Inflammatory macrophage treated with lipopolysaccharide for 4 hours (primary cell): ENCODE measurements around the gene DGLUCY.
A peak's percentile ranks its signal among the peaks of the same experiment; 100 is the strongest.
"Not testable (repeated sequence)": the region's sequence is repeated elsewhere in the genome, so short reads cannot be mapped to it uniquely, and the experiment has no call there.

Experiments
- DNase-seq: peaks from one replicate; pipeline ENCODE4 v3.0.0-alpha.2; 2020

Gene DGLUCY

DNA sequence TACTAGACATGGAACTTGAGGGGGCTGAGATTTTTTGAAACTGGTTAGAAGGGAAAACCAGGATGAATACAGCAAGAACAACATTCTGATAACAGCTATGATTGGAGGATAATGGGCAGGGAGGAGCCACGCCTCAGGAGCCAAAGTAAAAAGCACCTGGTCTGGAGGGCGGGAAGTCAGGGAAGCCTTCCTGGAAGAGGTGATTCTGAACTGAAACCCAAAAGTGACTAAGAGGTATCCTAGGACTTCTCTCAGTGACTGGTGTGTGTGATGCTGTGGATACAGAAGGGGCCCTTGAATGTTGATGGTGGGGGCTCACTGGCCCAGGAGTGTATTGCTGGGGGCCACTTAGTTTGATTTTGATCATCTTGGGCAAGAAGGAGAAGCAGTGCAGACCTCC, 149.5 kb downstream of the DGLUCY start:
- no peak for DNase-seq

DNA sequence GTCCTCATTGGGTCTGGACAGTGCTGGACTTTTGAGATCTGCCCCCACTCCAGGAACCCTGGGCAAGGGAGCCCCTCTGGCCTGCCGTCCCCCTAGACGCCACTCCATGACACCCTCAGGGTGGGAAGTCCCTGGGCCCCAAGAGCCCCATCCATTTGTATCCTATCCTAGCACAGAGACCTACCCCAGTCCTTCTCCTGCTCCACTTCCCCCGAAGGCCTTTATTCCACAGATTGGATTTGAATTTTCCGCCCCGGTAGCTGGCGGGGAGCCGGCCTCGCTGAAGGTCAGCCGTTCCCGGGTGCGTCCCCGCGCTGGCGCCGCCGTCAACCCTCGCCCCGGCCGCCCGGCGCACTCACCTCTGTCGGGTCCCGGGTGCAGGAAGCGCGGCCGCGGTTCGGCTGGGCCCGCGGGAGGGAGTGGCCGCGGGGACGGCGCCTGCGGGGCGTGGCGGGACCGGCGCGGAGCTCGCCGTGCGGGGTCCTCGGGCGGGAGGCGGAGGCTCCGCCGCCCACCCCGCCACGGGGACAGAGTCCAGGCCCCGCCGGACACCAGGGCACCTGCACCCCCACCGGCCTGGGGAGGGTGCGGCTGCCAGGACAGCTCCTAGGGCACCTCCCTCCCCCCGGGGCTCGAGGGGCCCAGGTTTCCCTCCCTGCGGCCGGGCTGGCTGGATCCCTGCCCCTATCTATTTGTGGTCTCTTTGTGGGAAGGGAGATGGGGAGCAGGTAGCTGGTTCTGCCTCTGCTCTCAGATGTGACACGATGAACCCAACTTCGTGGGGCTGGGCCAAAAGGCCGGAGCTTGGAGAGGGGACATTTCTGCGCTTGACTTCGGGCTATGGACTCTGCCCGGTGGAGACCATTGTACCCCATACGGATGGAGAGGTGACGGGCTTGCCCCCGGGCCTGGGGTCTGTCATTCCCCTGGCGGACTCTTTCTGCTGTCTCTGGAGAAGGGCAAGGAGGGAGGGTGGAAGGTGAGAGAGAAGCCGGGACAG, 150.6 kb downstream of the DGLUCY start:
- DNase-seq: no peak

DNA sequence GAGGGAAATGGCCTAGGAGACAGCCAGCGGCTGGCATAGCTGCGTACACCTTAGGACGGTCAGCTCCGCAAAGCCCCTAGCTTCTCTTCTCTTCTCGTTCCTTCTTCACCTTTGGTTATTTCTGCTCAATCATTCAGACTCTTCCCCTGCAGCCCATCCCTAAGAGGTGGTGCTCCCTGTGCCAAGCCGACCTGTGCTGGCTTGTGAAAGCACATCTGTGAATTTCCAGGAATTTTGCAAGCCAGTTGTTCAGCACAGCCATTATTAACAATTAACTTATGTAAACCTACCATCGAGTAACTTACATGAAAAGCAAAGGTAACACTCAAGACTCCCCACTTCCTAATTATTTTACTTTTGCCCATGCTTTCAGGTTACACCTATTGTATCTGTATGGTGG, 151.5 kb downstream of the DGLUCY start:
- no peak for DNase-seq

DNA sequence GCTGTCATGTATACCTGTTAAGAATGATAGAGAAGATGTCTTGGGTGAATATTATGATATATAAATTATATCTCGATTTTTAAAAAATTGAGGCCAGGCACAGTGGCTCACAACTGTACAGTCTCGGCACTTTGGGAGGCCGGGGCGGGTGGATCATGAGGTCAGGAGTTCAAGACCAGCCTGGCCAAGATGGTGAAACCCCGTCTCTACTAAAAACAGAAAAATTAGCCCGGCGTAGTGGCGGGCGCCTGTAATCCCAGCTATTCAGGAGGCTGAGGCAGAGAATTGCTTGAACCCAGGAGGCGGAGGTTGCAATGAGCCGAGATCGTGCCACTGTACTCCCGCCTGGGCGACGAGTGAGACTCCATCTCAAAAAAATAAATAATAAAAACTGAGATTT, 152.4 kb downstream of the DGLUCY start:
- DNase-seq: not testable (repeated sequence)

DNA sequence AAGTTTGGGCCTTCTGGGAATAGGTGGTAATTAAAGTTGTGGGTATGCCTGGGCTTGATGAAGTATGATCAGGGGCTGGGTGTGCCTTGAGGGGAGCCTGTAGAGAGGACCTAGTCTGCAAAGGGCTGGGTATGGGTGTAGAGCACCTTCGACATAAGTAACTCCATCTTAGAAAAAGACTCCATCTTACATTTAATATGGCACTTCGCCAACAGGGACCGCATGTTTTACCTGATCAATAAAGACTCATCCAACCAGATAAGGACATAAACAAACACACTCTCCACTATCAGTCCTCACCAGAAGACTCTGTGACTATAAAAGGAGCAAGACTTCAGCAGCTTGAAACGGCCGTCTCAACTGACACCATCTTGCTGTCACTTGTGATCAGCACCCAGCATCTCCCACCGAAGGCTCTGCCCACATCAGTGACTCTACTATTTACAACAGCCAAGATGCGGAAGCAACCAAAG, 154.1 kb downstream of the DGLUCY start:
- no peak for DNase-seq

DNA sequence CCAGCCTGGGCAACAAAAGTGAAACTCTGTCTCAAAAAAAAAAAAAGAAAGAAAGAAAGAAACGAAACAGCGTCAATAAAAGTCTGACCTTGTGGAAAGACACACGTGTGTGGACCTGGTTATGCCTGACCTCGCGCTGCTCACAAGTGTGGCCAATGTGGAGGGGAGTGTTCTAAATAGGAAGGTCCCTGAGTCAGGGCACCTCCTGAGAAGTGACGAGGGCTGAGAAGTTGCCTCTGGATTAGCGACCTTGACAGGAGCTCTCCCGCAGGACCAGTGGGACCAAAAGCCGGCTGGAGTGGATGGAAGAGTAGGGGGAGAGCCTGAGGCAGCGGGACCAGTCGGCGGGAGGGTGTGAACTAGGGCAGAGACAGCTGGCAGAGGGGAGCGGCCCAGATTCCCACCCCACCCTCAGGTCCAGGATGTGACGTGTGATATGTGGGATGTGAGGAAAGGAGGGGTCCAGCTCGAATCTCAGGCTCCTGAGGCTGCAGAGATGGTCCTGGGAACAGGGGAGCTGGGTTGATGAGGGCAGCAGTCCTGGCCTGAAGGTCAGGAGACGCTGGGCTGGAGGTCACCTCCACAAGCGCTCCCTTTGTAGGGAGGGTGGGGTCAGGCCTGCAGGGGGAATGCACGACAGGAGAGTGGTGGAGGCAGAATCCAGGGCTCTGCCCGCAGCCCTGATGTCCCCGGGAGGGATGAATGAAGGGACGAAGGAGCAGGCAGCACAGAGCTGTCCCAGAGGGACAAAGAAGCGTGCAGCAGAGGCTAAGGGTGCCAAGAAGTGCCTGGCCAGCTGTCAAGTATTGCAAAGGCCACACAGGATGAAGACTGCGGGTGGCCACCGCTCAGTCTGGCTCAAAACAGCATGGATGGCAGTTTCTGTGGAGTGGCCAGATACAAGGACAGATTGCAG, 155.5 kb downstream of the DGLUCY start:
- DNase-seq: no peak

DNA sequence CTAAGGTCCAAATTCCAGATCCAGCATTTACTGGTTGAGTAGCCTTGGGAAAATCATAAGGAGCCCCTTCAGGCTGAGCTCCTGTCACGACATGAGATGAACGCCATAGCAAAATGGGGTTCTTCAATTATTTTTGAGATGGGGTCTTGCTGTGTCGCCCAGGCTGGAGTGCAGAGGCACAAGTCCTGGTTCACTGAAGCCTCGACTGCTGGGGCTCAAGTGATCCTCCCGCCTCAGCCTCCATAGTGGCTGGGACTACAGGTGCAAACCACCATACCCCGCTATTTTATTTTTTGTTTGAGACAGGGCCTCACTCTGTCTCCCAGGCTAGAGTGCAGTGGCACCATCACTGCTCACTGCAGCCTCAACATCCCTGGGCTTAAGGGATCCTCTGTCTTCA, 156.3 kb downstream of the DGLUCY start:
- no peak for DNase-seq

DNA sequence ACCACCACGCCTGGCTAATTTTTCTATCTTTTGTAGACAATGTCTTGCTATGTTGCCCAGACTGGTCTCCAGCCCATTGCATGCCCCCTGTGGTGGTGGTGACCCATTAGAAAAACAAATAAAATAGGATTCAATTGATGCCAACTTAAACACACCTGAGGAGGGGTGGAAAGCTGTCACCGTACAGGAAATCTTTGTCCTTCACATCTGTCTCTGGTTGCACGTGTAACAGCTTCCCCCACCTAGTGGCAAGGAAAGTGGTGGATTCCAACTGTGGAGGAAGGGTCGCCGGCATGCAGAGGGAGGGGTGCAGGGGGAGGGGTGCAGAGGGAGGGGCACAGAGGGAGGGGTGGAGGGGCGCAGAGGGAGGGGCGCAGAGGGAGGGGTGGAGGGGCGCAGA, 156.7 kb downstream of the DGLUCY start:
- no peak for DNase-seq

DNA sequence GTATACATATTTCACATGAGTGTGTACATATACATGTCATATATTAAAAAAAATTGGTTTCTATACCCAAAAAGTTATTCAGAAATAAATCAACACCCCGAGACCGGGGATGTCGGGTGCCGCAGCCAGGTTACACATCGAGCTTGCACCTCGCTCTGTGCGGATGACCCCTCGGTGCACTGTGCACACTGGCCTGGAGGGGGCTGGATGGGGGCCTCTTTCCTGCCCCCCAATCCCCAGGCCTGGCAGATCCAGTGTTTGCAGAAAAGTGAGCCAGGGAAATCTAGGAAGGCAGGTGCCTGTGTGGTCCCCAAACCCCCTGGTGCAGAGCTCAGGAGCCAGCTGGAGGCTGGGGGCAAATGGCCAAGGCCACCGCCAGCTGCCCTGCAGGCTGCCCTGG, 157.8 kb downstream of the DGLUCY start:
- no peak for DNase-seq

DNA sequence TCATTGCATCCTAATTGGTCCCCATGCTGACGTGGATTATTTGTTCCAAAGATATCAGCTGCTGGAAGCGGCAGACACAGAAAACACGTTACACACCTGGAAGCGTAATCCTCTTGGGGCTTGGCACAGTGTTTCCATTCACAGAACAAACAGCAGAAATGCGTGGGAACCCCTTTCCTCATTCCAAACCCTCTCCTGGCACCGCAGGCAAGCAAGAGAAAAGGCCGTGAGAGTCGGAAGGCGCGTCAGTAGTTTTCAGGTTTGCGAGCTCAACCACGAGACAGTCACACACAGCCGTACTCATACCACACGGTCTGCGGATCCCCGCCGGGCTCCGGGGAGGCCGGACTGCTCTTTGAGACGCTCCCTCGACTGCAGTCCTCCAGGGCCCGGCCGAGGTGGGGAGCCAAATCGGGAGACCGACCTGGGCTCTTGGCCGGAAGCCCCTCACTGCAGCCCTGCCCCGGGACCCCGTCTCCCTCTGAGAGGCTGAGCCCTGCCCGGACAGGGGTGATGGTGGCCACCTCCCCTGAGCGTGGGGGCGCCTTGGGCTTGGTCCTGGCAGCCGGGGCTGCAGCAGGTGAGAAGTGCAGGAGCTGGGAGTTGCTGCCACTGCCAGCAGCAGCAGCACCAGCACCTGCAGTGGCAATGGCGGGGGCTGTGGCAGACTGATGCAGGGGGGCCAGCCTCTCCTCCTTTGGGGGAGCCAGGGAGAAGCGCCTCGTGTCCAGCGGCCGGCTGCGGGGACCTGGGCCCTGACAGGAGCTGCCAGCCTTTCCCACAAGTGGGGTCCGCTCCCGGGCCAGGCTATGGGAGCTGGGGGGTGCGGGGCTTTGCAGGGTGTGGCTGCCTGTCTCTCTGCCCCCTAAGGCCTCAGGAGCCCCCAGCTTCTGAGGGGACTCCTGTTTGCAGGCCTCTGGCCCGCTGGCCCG, 158.7 kb downstream of the DGLUCY start:
- no peak for DNase-seq

DNA sequence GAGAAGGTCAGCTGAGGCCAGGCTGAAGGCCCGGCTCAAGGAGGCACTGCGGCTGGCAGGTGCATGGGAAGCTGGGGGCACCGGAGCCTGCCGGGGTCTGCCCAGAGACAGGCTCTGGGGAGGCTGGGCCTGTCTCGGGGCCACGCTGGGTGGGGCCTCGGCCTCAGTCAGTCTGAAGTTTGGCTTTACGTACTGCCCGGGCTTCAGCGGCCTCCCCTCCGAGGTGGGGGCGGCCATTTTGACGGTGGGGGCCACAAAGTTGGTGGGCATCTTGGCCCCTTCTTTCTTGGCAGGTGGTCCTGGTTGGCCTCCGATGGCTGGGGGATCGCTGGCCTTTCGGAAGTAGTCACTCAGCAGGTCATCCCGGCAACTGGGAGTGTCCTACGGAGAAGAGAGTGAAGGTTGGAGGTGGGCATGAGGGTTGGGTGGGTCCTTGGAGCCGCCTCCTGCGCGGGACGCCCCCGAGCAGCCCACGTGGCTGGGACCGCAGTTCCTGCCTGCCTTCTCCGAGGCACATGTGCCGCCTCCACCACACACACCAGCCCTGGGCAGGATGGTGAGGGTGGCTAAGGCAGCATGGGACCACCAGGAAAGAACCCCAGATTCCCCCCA, 159.5 kb downstream of the DGLUCY start:
- DNase-seq: no peak

DNA sequence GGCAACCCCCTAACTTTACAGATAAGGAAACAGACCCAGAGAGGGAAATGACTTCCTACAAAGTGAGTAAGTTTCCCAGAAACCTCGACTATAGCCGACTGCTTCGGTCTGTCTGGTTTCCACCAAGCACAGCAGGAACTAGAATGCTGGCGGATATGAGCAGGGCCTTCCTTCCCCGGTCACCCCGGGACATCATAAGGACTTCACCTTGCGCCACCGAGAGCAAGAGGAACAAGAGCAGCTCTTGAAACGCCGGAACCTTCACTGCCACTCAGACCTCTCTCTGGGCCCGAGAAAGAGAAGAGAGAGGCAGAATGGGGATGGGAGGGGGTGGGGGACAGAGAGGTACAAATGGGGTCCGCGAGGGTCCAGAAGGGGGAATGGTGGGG, 160.0 kb downstream of the DGLUCY start:
- DNase-seq: peak; percentile 39

DNA sequence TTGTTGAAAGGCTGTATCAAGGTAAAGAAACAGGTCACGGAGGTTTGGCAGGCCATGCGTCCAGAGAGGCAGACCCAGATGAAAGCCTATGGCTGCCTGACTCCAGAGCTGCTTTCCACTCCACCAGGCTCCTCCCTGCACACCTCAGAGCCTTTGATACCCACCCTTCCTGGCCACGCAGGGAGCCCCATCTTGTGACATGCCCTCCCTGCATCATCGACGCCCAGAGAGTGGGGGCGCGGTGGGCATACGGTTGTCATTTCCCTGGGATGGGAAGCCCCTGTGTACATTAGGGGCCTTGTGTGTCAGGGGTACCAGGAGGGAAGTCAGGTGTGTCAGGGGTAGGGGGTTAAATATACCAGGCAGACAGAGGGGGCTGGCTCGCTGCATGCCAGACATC, 160.9 kb downstream of the DGLUCY start:
- no peak for DNase-seq
